NCI-H524 treated with DMSO at 0.1 percent for 48 hours (cell line): ENCODE measurements around the gene KIAA0586.

Source experiments
- DNase-seq: peaks from one replicate; lab custom pipeline; 2025; lab: John Stamatoyannopoulos, UW

The KIAA0586 gene

GRCh38 chr14:58598028-58598803 is 170.7 kb downstream of the KIAA0586 start:
- DNase-seq, result no peak

DNA sequence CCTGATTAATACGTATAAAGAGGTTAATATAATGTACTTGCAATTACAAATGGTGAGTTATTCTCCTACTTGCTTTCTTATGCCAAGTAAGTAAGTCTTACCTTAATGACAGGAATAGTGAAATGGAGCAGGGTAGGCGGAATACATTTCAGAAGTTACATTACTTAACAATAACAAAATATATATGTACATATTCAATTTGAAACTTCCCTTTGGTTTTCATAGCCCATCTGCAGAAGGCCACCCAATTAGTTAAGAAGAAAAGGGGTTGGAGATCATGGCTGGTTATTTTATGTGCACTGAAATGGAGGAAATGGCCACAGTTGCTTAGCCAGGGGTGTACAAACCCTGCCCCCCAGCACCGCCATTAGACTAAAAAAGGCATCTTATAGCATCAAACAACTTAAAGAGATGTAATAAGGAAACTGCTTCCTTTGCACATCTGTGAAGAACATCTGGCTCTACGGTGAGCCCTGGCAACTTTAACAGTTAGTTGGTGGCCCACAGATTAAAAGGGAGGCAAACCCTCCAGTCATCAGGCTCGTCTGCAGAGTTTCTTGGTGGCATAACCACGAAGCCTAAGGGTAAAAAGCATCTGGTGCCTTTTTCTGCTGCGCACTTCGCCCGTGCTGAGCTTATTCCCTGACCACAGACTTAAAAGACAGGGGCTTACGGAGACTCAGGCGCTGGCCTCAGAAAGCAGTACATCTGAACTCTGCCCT is 171.4 kb downstream of the KIAA0586 start:
- DNase-seq, result no peak

DNA sequence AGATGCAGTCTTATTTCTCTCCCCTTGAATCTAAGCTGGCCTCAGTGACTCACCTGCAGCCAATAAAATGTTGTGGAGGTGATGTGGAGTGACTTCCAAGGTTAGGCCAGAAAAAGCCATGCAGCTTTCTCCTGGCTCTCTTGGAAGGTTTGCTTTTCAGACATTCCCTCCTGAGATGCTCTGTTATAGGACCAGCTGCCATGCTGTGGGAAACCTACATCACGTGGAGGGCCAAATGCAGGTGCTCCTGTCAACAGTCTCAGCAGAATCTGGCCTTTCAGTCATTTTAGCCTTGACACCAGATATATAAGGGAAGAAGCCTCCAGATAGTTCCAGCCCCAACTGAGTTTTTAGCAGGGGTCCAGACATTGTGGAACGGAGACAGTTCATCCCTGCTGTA is 172.2 kb downstream of the KIAA0586 start:
- no peak for DNase-seq
